Right cardiac atrium (tissue), 5 donors: ENCODE results near the gene NDUFS3. TPM values are rescaled to one million over a fixed set of nuclear protein-coding genes. Genes with fewer than 3 reads are reported as not detected.
A peak's percentile ranks its signal among the peaks of the same experiment; 100 is the strongest.

Source experiments
- ATAC-seq, 2 donors: fragments of 200-7000 bp; cut with Tn5 transposase; one replicate each; pipeline versions ENCODE4 v1.8.0 to v1.9.1; 2020; ENCODE audit warnings: moderate library complexity in 2 of 2, mild to moderate bottlenecking in 1 of 2
- DNase-seq, 3 donors: peaks; one replicate each; pipeline ENCODE4 v3.0.0-alpha.2; 2020
- H3K27ac ChIP-seq: one replicate; pipeline ENCODE4 v1.5.1; 2013; ENCODE audit warnings: mild to moderate bottlenecking, low read length, control low read depth, moderate library complexity
- H3K27me3 ChIP-seq: one replicate; pipeline ENCODE4 v1.6.1; 2013; ENCODE audit not compliant: control insufficient read depth, insufficient read depth
- H3K4me1 ChIP-seq: one replicate; pipeline ENCODE4 v1.6.1; 2013; ENCODE audit warnings: low read length; ENCODE audit not compliant: control insufficient read depth, insufficient read depth
- H3K4me3 ChIP-seq: one replicate; pipeline ENCODE4 v1.5.1; 2013; ENCODE audit warnings: low read length, control low read depth
- H3K9me3 ChIP-seq: one replicate; pipeline ENCODE4 v1.6.1; 2013; ENCODE audit warnings: low read length; ENCODE audit not compliant: control insufficient read depth
- WGBS: extraction: QIAGEN DNeasy Blood & Tissue Kit; methylation state at CpG from one replicate; pipeline ENCODE4 v1.1.7; 2013; 5-methylcytosine and 5-hydroxymethylcytosine counted together
- intact Hi-C, 4 donors: fragments of 100-400 bp; cut with DNase I; formaldehyde crosslinking; loops; one replicate each; pipeline versions ENCODE4 v1.11.0 to v1.14.0; 2022 to 2023
- polyA plus RNA-seq: library from polyadenylated mRNA; stranded (reverse); fragments of 200-250 nt; gene quantifications from one replicate; pipeline ENCODE4 v1.2.3, GENCODE V29; 2013
- total RNA-seq, 4 donors: library from RNA; stranded (reverse); fragmentation: NEBNext Ultra II Directional; extraction: Animal tissue kit (Norgen Biotek cat#: 25700); gene quantifications; one replicate each; pipeline ENCODE4 v1.2.1, GENCODE V29; 2021
- donor health status: healthy with polysubstance abuse.
- donor health status: DM: no; HTN: yes; CAD: no.
- donor health status: DM: no; HTN: no; CAD: no.
- donor health status: DM: no; HTN: yes; CAD: no; lungs with severe emphysema.
- donor health status: DM: yes; HTN: yes; CAD: no.

NDUFS3 gene
- total and polyA plus RNA-seq, 5 donors, result 143 to 260 (median 178) TPM

DNA sequence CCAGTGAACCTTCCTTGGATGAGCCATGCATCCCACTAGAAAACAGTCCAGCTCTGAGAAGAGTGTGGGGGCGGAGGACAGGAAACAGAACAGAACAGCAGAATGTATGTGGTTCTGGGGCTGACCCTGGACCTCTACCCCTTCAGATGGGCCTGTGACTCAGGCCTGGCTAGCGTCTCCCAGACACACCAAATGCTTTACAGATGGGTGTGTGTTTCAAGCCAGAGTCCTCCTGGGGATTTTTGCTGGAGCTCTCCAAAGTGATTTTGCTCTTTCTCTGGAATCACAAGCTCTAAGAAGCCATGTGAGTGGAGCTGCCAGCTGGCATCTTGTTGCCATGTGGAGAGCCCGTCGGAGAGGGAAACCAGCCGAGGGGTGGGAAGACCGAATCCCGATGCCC lies 28.5 kb downstream of the NDUFS3 start:
- Histone ChIP-seq H3K9me3 (no peaks in the 10 kb centered on the region), H3K27me3 (no peaks in the 10 kb centered on the region), H3K4me1 (peaks cover 8% of the 10 kb centered on the region), H3K4me3 (no peak overlapping the region), H3K27ac (no peak overlapping the region)
- intact Hi-C loops, result no loop called here
- peak; percentile 53 to 81 (median 73) for DNase-seq
- WGBS, result 30% methylated on average over 7 of the region's 7 CpGs
- peak; percentile 65 to 67 for ATAC-seq

DNA sequence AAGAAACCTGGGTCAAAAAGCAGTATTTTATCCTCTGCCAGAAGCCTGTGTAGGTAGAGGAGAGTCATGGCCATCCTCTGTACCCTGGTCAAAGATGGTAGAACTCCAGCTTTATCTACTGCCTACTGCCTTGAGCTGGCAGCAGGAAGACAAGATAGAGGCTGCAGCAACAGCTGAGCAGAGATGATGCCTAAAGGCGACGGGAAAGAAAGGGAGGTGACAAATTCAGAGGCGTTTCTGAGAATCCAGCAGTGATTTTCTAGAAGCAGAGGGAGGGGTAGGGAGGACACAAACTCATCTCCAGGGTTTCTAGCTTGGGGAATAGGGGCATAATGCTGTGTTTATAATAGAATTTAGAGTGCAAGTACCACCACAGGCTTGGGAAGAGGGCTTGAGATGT lies 30.8 kb downstream of the NDUFS3 start:
- Histone ChIP-seq H3K4me1 (peaks cover 8% of the 10 kb centered on the region), H3K4me3 (no peak overlapping the region), H3K27me3 (no peaks in the 10 kb centered on the region), H3K9me3 (no peaks in the 10 kb centered on the region), H3K27ac (no peak overlapping the region)
- no peak for ATAC-seq
- 69% methylated on average over 3 of the region's 3 CpGs for WGBS
- DNase-seq, result no peak
- intact Hi-C loops, result no loop called here

DNA sequence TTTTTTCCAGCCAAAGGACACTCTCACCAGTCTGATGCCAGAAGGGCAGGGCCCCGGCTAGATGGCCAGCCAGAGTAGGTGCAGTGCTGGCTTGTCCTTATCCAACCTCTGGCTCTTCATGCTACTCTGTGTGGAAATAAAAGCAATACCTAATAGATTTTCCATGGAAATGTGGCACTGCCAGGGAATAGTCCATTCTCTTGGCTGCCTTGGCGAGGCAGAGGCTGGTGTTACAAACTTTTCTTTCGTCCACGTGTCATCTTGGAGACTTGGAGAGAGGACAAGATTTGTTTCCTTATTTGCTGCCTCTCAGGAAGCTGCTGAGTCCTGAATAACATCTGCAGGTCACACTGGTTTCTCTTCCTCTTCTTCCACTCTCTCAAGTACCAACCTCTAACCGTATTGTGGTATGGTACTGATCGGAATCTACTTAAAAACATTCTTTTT lies 32.5 kb downstream of the NDUFS3 start:
- Histone ChIP-seq H3K27ac (no peak overlapping the region), H3K9me3 (no peaks in the 10 kb centered on the region), H3K4me3 (no peak overlapping the region), H3K4me1 (peaks cover 8% of the 10 kb centered on the region), H3K27me3 (no peaks in the 10 kb centered on the region)
- no peak for ATAC-seq
- intact Hi-C loops, result no loop called here
- DNase-seq, result no peak
- WGBS, result 68% methylated on average over 6 of the region's 6 CpGs

DNA sequence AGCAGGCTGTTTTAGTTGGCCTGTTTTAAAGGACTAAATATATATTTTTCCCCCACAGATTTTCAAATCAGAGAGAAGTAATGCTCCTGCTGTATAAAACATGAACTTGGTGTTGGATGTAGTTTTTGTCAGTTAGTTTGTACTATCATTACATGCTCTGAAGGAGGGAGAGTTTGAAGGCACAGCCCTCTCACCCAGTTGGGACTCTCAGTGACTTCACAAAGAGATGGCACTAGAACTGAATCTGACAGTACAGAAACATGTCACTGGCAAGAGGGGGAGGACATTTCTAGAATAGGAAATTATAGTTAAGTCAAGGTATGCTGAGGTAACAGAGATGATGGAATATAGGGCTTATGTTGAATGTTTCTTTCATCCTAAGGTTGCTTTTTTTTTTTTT lies 36.4 kb downstream of the NDUFS3 start:
- DNase-seq (no peak), ATAC-seq (no peak)
- Histone ChIP-seq H3K9me3 (no peaks in the 10 kb centered on the region), H3K4me3 (no peak overlapping the region), H3K27me3 (no peaks in the 10 kb centered on the region), H3K4me1 (no peaks in the 10 kb centered on the region), H3K27ac (no peak overlapping the region)
- intact Hi-C loops, result no loop called here

DNA sequence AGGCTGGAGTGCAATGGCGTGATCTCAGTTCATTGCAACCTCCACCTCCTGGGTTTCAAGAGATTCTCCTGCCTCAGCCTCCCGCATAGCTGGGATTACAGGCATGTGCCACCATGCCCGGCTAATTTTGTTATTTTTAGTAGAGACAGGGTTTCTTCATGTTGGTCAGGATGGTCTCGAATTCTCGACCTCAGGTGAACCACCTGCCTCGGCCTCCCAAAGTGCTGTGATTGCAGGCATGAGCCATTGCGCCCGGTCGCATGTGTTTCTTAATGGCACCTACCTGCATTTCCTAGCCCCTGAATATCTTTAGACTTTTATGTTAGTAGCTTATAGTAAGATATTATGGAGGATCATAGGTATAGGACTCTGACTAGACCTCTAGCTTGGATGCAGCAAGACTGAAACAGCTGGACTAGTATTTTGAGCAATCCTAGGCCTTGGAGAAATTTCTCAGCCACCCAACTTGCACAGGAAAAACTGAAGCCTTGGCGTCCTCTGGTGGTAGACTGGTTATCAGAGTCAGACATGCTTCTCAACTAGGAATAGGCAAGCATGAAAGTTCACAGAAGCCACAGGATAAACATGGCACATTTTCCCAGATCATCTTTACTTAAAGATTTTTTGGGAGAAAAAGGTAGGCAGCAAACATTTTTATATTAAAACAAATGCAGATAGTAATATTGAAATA lies 38.0 kb downstream of the NDUFS3 start:
- no peaks in the 10 kb centered on the region for H3K4me1 ChIP-seq
- 85% methylated on average over 10 of the region's 10 CpGs for WGBS
- peak; percentile 64 to 68 for ATAC-seq
- H3K9me3 ChIP-seq, result no peaks in the 10 kb centered on the region
- no peak overlapping the region for H3K4me3 ChIP-seq
- H3K27ac ChIP-seq, result no peak overlapping the region
- peak in 2 of 3 donors; percentile 30 to 64 for DNase-seq
- intact Hi-C loops, result no loop called here
- H3K27me3 ChIP-seq, result no peaks in the 10 kb centered on the region

DNA sequence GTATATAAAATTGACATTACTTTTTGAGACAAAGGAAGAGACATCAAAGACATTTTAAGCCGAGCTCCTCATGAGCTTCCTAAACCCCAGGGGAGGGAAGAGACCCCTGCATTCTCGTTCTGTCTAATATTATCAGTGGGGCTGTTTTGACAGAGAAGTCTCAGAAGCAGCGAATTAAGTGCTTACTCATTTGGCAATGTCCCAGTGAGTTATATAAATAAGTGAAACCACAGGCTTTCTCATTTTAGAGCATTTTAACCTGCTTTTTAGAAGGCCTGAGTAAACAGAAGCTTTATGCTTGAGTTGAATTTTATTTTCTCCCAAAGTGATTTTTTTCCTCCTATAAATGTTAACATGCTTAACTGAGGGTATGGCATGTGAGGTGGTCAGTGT lies 38.5 kb downstream of the NDUFS3 start:
- Histone ChIP-seq H3K4me1 (no peaks in the 10 kb centered on the region), H3K9me3 (no peaks in the 10 kb centered on the region), H3K27ac (no peak overlapping the region), H3K4me3 (no peak overlapping the region), H3K27me3 (no peaks in the 10 kb centered on the region)
- no peak for DNase-seq
- WGBS, result 38% methylated on average over 3 of the region's 3 CpGs
- ATAC-seq, result no peak
- intact Hi-C loops, result no loop called here

DNA sequence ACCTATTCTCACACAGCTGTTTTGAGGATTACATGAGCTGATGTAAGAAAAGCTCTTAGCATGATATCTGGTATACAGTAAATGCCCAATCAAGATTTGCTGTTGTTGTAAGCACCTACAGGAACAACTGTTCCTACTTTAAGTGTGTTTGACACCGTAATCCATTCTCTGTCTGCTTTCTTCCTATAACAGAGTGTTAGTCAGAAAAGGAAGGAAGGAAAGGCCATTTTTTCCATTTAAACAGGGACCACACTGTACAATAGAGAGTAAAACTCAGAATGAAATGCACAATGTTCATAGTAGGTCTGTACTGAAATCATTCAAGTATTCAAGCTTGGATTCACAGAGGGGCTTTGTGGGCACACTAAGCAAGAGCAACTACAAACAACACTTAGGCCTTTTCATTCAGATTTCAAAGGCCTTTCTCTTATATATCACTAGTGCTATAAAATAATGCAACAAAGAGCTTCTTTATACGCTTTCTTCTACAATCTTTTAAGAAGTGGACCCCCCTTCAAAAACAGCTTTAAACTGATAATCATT lies 42.0 kb downstream of the NDUFS3 start:
- Histone ChIP-seq H3K27me3 (no peaks in the 10 kb centered on the region), H3K27ac (no peak overlapping the region), H3K4me3 (no peak overlapping the region), H3K9me3 (no peaks in the 10 kb centered on the region), H3K4me1 (no peaks in the 10 kb centered on the region)
- DNase-seq (no peak), ATAC-seq (no peak)
- intact Hi-C loops, result no loop called here
- 79% methylated on average over 2 of the region's 2 CpGs for WGBS

DNA sequence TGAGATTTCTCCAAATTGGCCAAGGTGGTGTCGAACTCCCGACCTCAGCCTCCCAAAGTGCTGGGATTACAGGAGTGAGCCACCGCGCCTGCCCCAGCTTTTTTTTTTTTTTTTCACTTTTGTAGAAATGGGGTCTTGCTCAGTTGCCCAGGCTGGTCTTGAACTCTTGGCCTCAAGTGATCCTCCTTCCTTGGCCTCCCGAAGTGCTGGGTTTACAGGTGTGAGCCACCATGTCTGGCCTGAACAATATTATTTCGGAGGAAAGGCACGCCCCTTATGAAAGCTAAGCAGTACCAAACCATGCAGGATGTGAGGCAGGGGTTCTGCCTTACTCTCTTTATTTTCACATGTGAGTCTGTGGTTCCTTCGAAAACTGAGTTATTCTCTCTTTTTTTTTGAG lies 47.4 kb downstream of the NDUFS3 start:
- DNase-seq, result no peak
- no peak for ATAC-seq
- Histone ChIP-seq H3K27ac (no peak overlapping the region), H3K27me3 (no peaks in the 10 kb centered on the region), H3K4me1 (no peaks in the 10 kb centered on the region), H3K4me3 (no peak overlapping the region), H3K9me3 (no peaks in the 10 kb centered on the region)
- intact Hi-C loops, result no loop called here
- 98% methylated on average over 8 of the region's 8 CpGs for WGBS

DNA sequence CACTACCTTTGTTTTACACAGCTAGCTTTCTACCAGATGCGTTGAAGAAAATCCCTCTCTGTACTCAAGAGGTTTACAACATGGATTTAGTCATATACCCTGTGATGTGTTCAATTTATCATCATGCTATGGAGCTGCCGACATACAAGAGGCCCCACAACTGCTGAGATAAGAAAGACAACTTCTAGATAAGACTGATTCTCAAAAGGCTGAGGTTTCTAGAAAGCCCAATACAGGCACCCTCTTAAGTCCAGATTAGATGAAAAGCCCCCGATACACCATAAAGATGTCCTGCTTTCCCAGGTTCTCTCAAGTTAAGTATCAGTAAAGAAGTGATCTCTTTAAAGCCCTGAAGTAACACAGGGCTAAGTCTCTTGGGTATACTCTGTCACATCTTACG lies 49.2 kb downstream of the NDUFS3 start:
- no peak for DNase-seq
- H3K4me3 ChIP-seq, result no peak overlapping the region
- intact Hi-C loops, result no loop called here
- no peaks in the 10 kb centered on the region for H3K9me3 ChIP-seq
- WGBS, result 77% methylated on average over 4 of the region's 4 CpGs
- no peak overlapping the region for H3K27ac ChIP-seq
- H3K27me3 ChIP-seq, result no peaks in the 10 kb centered on the region
- ATAC-seq, result no peak
- H3K4me1 ChIP-seq, result no peaks in the 10 kb centered on the region

DNA sequence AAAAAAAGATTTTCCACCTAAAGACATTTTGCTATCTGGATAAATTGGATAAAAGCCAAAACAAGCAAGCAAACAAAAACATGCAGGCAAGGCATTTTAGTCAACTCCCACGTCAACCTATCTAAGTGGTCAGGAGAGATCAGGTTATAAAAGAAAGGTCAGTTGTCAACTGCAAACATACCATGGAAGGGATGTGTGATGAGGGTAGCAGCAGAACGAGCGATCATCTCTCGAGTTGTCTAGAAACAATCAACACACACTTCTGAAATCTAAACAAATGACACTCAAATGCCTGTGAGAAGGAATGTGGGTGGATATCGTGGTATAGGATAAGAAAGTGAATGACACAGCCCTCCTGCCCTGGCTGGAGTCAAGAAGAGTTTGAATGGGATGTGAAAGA lies 52.6 kb downstream of the NDUFS3 start:
- no peak overlapping the region for H3K27ac ChIP-seq
- no peak overlapping the region for H3K4me3 ChIP-seq
- no peak for ATAC-seq
- H3K4me1 ChIP-seq, result no peaks in the 10 kb centered on the region
- intact Hi-C loops, result no loop called here
- WGBS, result 36% methylated on average over 5 of the region's 5 CpGs
- no peaks in the 10 kb centered on the region for H3K27me3 ChIP-seq
- no peaks in the 10 kb centered on the region for H3K9me3 ChIP-seq
- DNase-seq, result no peak
